ENCODE results near the gene KRT222.

- TF ChIP-seq CTCF (IDR thresholded peaks at IDR 0.05 in 4 of 5, conservative IDR thresholded peaks at IDR 0.05 in 1 of 5) (no peak), POLR2A (IDR thresholded peaks at IDR 0.05) (no peak)
These were observed 51.4 kb downstream of the KRT222 start for GRCh38 chr17:40613467-40614154.
